Fibroblast of lung (primary cell): ENCODE data around the gene TMEM184A.

Source experiments
- EZH2 ChIP-seq: IDR thresholded peaks from 2 replicates; pipeline ENCODE4 v1.5.1; 2012; ENCODE audit warnings: low read length, control low read depth, mild to moderate bottlenecking; ENCODE audit errors: missing control alignments
- TF ChIP-seq, protein P1 (sequence below), 2 donors: IDR thresholded peaks in 1 of 2; conservative IDR thresholded peaks in 1 of 2; 1 replicate in 1 of 2; 2 replicates in 1 of 2; pipeline ENCODE4 v1.5.1; 2011 to 2012; ENCODE audit warnings: low read length in 2 of 2, control low read depth in 1 of 2, inconsistent platforms in 1 of 2, low read depth in 1 of 2, mild to moderate bottlenecking in 1 of 2

DNA sequence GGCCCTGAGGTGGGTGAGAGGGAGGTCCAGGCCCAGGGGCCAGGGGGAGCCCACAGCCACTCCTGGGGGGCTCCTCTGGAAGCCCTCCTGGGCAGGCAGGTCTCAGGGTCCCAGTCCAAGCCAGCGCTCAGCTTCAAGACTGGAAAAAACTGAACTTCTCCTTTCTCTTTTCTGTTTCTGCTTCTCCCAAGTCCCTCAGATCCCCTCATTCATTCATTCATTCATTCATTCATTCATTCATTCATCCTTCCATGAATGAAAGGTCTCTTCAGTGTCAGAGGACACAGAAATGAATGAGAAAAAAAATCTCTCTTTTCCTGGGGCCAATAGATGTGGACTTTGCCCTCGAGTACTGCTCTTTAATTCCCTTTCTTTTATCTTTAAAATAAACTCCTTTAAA lies 48.4 kb upstream of the TMEM184A start:
- TF ChIP-seq, protein P1, sequence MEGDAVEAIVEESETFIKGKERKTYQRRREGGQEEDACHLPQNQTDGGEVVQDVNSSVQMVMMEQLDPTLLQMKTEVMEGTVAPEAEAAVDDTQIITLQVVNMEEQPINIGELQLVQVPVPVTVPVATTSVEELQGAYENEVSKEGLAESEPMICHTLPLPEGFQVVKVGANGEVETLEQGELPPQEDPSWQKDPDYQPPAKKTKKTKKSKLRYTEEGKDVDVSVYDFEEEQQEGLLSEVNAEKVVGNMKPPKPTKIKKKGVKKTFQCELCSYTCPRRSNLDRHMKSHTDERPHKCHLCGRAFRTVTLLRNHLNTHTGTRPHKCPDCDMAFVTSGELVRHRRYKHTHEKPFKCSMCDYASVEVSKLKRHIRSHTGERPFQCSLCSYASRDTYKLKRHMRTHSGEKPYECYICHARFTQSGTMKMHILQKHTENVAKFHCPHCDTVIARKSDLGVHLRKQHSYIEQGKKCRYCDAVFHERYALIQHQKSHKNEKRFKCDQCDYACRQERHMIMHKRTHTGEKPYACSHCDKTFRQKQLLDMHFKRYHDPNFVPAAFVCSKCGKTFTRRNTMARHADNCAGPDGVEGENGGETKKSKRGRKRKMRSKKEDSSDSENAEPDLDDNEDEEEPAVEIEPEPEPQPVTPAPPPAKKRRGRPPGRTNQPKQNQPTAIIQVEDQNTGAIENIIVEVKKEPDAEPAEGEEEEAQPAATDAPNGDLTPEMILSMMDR (conservative IDR thresholded peaks at IDR 0.05 in 1 of 2, IDR thresholded peaks at IDR 0.05 in 1 of 2; ENCODE audit: low read depth in 1 of 2, low read length in 2 of 2): no peak
- TF ChIP-seq EZH2: no peak
